WTC11 (cell line): ENCODE results near the gene HMBS. TPM values are rescaled to one million over a fixed set of nuclear protein-coding genes. Genes with fewer than 3 reads are reported as not detected.
A peak's percentile ranks its signal among the peaks of the same experiment; 100 is the strongest.

Experiments used
- ATAC-seq: fragments of 200-7000 bp; cut with Tn5 transposase; 2 replicates; pipeline ENCODE4 v1.10.0; 2021; ENCODE audit warnings: mild to moderate bottlenecking, moderate library complexity
- CTCF ChIA-PET: fragments of 300-600 bp; sonication (Branson Sonifier 250); formaldehyde crosslinking; loops from one replicate; lab custom pipeline; 2021; ENCODE audit warnings: antibody characterized with exemption; lab: Charles Lee
- POLR2A ChIA-PET: fragments of 350-600 bp; sonication (Branson Sonifier 250); formaldehyde crosslinking; loops from one replicate; lab custom pipeline; 2021; ENCODE audit warnings: antibody characterized with exemption; lab: Charles Lee
- DNase-seq: peaks from one replicate; pipeline ENCODE4 v3.0.0; 2021; ENCODE audit warnings: low spot score
- H3K27ac Mint-ChIP-seq: 2 replicates; pipeline ENCODE4 v1.8.0; 2021; ENCODE audit warnings: mixed read lengths
- H3K27me3 Mint-ChIP-seq: 2 replicates; pipeline ENCODE4 v1.8.0; 2021; ENCODE audit warnings: low read depth, mild to moderate bottlenecking, moderate library complexity, mixed read lengths
- H3K36me3 Mint-ChIP-seq: 2 replicates; pipeline ENCODE4 v1.8.0; 2021; ENCODE audit warnings: mixed read lengths
- H3K4me1 Mint-ChIP-seq: 2 replicates; pipeline ENCODE4 v1.8.0; 2022; ENCODE audit warnings: mixed read lengths
- H3K4me3 Mint-ChIP-seq: 2 replicates; pipeline ENCODE4 v1.8.0; 2021; ENCODE audit warnings: mild to moderate bottlenecking, moderate library complexity, mixed read lengths
- H3K9me3 Mint-ChIP-seq: 2 replicates; pipeline ENCODE4 v1.8.0; 2021; ENCODE audit warnings: mixed read lengths
- ATF1 ChIP-seq: sonication (generic); formaldehyde crosslinking; IDR thresholded peaks from 2 replicates; pipeline ENCODE4 v1.8.1; 2023; ENCODE audit warnings: mild to moderate bottlenecking, moderate library complexity, missing genetic modification reagents
- ELF4 ChIP-seq: sonication (generic); formaldehyde crosslinking; IDR thresholded peaks from 2 replicates; pipeline ENCODE4 v1.8.1; 2022; ENCODE audit warnings: low read depth, mild to moderate bottlenecking, moderate library complexity, missing genetic modification reagents
- IRF2 ChIP-seq: sonication (generic); formaldehyde crosslinking; IDR thresholded peaks from 2 replicates; pipeline ENCODE4 v1.8.0; 2022; ENCODE audit warnings: low read depth, missing genetic modification reagents, borderline replicate concordance
- KAT7 ChIP-seq: sonication (generic); formaldehyde crosslinking; IDR thresholded peaks from 2 replicates; pipeline ENCODE4 v1.8.1; 2023; ENCODE audit warnings: missing genetic modification reagents, mild to moderate bottlenecking, borderline replicate concordance
- NR1H2 ChIP-seq: sonication (generic); formaldehyde crosslinking; IDR thresholded peaks from 2 replicates; pipeline ENCODE4 v1.9.0; 2021; ENCODE audit warnings: mild to moderate bottlenecking, moderate library complexity, missing genetic modification reagents
- SMAD3 ChIP-seq: sonication (generic); formaldehyde crosslinking; IDR thresholded peaks from 2 replicates; pipeline ENCODE4 v1.8.0; 2022; ENCODE audit warnings: missing genetic modification reagents, mild to moderate bottlenecking, borderline replicate concordance
- ZNF263 ChIP-seq: sonication (generic); formaldehyde crosslinking; IDR thresholded peaks from 2 replicates; pipeline ENCODE4 v1.8.1; 2022; ENCODE audit warnings: low read depth, mild to moderate bottlenecking, moderate library complexity, missing genetic modification reagents
- ZNF396 ChIP-seq: fragments of 250-450 bp; sonication (Bioruptor Pico); IDR thresholded peaks from 2 replicates; pipeline ENCODE4 v1.8.0; 2021; ENCODE audit warnings: mild to moderate bottlenecking, moderate library complexity, borderline replicate concordance
- total RNA-seq: library from RNA; stranded (reverse); gene quantifications from 3 replicates; pipeline ENCODE4 v1.2.3, GENCODE V29; 2021
- TF ChIP-seq, protein P1 (sequence below): sonication (generic); formaldehyde crosslinking; IDR thresholded peaks from 2 replicates; pipeline ENCODE4 v1.8.1; 2023; ENCODE audit warnings: mild to moderate bottlenecking, missing genetic modification reagents, borderline replicate concordance
- TF ChIP-seq, protein P2 (sequence below): sonication (generic); formaldehyde crosslinking; IDR thresholded peaks from 2 replicates; pipeline ENCODE4 v1.8.1; 2022; ENCODE audit warnings: low read depth, missing genetic modification reagents, borderline replicate concordance
- TF ChIP-seq, protein P3 (sequence below): sonication (generic); formaldehyde crosslinking; IDR thresholded peaks from 2 replicates; pipeline ENCODE4 v1.8.1; 2023; ENCODE audit warnings: mild to moderate bottlenecking, missing genetic modification reagents, moderate library complexity
- TF ChIP-seq, protein P4 (sequence below): sonication (generic); formaldehyde crosslinking; IDR thresholded peaks from 2 replicates; pipeline ENCODE4 v1.8.0; 2022; ENCODE audit warnings: mild to moderate bottlenecking, missing genetic modification reagents
- TF ChIP-seq, protein P5 (sequence below): sonication (generic); formaldehyde crosslinking; IDR thresholded peaks from 2 replicates; pipeline ENCODE4 v1.8.1; 2023; ENCODE audit warnings: mild to moderate bottlenecking, moderate library complexity, missing genetic modification reagents
- TF ChIP-seq, protein P6 (sequence below): sonication (generic); formaldehyde crosslinking; IDR thresholded peaks from 2 replicates; pipeline ENCODE4 v1.8.1; 2023; ENCODE audit warnings: mild to moderate bottlenecking, missing genetic modification reagents, moderate library complexity

Gene HMBS
- total RNA-seq, 1 experiment from 2014 or later = 62.3 TPM

DNA sequence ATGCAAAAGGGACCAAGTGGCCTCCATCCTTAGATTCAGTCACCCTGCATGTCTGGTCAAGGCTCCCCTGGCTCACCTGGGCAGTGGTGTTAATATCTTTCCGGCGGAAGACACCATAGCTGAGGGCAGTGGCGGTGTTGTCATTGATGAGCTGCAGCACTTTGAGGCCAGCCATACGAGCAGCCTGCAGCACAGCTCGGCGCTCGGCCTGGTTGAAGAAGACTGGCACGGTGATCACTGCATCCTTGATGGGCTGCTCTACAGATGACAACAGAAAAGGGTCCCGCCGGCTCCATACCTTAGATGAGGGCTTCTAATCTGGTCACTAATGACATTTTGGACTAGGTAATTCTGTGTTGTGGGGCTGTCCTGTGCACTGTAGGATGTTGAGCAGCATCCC is 30.3 kb upstream of the HMBS start (continued):
- TF ChIP-seq, protein P1, sequence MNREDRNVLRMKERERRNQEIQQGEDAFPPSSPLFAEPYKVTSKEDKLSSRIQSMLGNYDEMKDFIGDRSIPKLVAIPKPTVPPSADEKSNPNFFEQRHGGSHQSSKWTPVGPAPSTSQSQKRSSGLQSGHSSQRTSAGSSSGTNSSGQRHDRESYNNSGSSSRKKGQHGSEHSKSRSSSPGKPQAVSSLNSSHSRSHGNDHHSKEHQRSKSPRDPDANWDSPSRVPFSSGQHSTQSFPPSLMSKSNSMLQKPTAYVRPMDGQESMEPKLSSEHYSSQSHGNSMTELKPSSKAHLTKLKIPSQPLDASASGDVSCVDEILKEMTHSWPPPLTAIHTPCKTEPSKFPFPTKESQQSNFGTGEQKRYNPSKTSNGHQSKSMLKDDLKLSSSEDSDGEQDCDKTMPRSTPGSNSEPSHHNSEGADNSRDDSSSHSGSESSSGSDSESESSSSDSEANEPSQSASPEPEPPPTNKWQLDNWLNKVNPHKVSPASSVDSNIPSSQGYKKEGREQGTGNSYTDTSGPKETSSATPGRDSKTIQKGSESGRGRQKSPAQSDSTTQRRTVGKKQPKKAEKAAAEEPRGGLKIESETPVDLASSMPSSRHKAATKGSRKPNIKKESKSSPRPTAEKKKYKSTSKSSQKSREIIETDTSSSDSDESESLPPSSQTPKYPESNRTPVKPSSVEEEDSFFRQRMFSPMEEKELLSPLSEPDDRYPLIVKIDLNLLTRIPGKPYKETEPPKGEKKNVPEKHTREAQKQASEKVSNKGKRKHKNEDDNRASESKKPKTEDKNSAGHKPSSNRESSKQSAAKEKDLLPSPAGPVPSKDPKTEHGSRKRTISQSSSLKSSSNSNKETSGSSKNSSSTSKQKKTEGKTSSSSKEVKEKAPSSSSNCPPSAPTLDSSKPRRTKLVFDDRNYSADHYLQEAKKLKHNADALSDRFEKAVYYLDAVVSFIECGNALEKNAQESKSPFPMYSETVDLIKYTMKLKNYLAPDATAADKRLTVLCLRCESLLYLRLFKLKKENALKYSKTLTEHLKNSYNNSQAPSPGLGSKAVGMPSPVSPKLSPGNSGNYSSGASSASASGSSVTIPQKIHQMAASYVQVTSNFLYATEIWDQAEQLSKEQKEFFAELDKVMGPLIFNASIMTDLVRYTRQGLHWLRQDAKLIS (CRISPR knock-in tag) = no peak
- TF ChIP-seq SMAD3 (no peak), ZNF396 (CRISPR knock-in tag) (no peak), KAT7 (CRISPR knock-in tag) (no peak), ATF1 (CRISPR knock-in tag) (no peak), ZNF263 (CRISPR knock-in tag) (no peak)
- TF ChIP-seq, protein P2, sequence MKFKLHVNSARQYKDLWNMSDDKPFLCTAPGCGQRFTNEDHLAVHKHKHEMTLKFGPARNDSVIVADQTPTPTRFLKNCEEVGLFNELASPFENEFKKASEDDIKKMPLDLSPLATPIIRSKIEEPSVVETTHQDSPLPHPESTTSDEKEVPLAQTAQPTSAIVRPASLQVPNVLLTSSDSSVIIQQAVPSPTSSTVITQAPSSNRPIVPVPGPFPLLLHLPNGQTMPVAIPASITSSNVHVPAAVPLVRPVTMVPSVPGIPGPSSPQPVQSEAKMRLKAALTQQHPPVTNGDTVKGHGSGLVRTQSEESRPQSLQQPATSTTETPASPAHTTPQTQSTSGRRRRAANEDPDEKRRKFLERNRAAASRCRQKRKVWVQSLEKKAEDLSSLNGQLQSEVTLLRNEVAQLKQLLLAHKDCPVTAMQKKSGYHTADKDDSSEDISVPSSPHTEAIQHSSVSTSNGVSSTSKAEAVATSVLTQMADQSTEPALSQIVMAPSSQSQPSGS (CRISPR knock-in tag) = no peak
- TF ChIP-seq, protein P3, sequence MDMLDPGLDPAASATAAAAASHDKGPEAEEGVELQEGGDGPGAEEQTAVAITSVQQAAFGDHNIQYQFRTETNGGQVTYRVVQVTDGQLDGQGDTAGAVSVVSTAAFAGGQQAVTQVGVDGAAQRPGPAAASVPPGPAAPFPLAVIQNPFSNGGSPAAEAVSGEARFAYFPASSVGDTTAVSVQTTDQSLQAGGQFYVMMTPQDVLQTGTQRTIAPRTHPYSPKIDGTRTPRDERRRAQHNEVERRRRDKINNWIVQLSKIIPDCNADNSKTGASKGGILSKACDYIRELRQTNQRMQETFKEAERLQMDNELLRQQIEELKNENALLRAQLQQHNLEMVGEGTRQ (CRISPR knock-in tag) = no peak

DNA sequence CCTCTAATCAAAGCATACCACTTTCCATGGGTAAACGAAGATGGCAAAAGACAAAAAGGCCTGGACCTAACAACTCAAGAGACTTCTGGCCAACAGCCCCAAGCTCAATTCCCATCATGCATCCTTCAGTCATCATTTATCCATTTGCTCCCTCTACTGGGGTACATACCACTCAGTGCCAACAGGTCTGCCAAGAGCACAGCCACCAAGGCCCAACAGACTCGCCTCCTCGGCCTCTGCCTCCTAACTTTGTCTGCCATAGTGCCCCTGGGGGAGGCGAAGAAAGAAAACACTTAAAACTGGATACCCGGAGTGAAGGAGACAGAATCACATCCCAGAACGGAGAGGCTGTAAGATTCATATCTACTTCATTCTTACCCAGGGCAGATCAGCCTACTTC is 28.8 kb upstream of the HMBS start:
- CTCF ChIA-PET = interaction anchor here (0.7 to 3.0 kb wide), 8 partner anchors 11 to 265 kb away, joined by 3 to 14 read pairs (median 3); partner anchors contain the start of genes CBL, CENATAC and VPS11

More for the DNA sequence above, 28.8 kb upstream of the HMBS start:
- no peaks in the 10 kb centered on the region for H3K27me3 Mint-ChIP-seq
- DNase-seq = no peak
- peak overlapping the region; percentile 89 for H3K4me3 Mint-ChIP-seq
- peak overlapping the region; percentile 88 for H3K27ac Mint-ChIP-seq
- no peak for ATAC-seq
- H3K36me3 Mint-ChIP-seq = peaks cover 51% of the 10 kb centered on the region
- POLR2A ChIA-PET = interaction anchor here (0.9 to 2.6 kb wide), 5 partner anchors 9 to 145 kb away, joined by 3 to 20 read pairs (median 5); partner anchors contain the start of genes HMBS, NLRX1 and VPS11
- TF ChIP-seq ELF4 (CRISPR knock-in tag) (no peak), NR1H2 (CRISPR knock-in tag) (no peak), IRF2 (CRISPR knock-in tag) (no peak)
- TF ChIP-seq, protein P4, sequence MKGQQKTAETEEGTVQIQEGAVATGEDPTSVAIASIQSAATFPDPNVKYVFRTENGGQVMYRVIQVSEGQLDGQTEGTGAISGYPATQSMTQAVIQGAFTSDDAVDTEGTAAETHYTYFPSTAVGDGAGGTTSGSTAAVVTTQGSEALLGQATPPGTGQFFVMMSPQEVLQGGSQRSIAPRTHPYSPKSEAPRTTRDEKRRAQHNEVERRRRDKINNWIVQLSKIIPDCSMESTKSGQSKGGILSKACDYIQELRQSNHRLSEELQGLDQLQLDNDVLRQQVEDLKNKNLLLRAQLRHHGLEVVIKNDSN (CRISPR knock-in tag) = no peak
- TF ChIP-seq, protein P5, sequence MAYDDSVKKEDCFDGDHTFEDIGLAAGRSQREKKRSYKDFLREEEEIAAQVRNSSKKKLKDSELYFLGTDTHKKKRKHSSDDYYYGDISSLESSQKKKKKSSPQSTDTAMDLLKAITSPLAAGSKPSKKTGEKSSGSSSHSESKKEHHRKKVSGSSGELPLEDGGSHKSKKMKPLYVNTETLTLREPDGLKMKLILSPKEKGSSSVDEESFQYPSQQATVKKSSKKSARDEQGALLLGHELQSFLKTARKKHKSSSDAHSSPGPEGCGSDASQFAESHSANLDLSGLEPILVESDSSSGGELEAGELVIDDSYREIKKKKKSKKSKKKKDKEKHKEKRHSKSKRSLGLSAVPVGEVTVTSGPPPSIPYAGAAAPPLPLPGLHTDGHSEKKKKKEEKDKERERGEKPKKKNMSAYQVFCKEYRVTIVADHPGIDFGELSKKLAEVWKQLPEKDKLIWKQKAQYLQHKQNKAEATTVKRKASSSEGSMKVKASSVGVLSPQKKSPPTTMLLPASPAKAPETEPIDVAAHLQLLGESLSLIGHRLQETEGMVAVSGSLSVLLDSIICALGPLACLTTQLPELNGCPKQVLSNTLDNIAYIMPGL (CRISPR knock-in tag) = no peak; the same call in 1 of the 2 replicates
- TF ChIP-seq, protein P6, sequence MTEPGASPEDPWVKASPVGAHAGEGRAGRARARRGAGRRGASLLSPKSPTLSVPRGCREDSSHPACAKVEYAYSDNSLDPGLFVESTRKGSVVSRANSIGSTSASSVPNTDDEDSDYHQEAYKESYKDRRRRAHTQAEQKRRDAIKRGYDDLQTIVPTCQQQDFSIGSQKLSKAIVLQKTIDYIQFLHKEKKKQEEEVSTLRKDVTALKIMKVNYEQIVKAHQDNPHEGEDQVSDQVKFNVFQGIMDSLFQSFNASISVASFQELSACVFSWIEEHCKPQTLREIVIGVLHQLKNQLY (CRISPR knock-in tag) = no peak
- TF ChIP-seq, all 79 proteins: peak for 0
- Mint-ChIP-seq H3K4me1 (peaks cover 17% of the 10 kb centered on the region), H3K9me3 (no peaks in the 10 kb centered on the region)
